ENCODE measurements around the gene EPS15.

- no peak for TF ChIP-seq GABPA (IDR thresholded peaks at IDR 0.05 in 1 of 2, conservative IDR thresholded peaks at IDR 0.05 in 1 of 2)
- TF ChIP-seq, protein P1, sequence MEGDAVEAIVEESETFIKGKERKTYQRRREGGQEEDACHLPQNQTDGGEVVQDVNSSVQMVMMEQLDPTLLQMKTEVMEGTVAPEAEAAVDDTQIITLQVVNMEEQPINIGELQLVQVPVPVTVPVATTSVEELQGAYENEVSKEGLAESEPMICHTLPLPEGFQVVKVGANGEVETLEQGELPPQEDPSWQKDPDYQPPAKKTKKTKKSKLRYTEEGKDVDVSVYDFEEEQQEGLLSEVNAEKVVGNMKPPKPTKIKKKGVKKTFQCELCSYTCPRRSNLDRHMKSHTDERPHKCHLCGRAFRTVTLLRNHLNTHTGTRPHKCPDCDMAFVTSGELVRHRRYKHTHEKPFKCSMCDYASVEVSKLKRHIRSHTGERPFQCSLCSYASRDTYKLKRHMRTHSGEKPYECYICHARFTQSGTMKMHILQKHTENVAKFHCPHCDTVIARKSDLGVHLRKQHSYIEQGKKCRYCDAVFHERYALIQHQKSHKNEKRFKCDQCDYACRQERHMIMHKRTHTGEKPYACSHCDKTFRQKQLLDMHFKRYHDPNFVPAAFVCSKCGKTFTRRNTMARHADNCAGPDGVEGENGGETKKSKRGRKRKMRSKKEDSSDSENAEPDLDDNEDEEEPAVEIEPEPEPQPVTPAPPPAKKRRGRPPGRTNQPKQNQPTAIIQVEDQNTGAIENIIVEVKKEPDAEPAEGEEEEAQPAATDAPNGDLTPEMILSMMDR (IDR thresholded peaks at IDR 0.05; ENCODE audit: low read depth, low read length, missing input control) = no peak
- TF ChIP-seq TAF1 (conservative IDR thresholded peaks at IDR 0.05) = no peak
- TF ChIP-seq, protein P2, sequence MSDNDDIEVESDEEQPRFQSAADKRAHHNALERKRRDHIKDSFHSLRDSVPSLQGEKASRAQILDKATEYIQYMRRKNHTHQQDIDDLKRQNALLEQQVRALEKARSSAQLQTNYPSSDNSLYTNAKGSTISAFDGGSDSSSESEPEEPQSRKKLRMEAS (IDR thresholded peaks at IDR 0.05) = no peak
- TF ChIP-seq EGR1 (IDR thresholded peaks at IDR 0.05; ENCODE audit: low read depth in 2 of 2) = no peak
- no peak for TF ChIP-seq FOXA1 (IDR thresholded peaks at IDR 0.05)
- TF ChIP-seq SP1 (IDR thresholded peaks at IDR 0.05) = no peak
Observed at GRCh38 chr1:51489472-51489871, 29.6 kb downstream of the EPS15 start.

Measured in liver (tissue), 3 donors.